K562 (cell line): ENCODE measurements around the gene DTYMK. TPM values are rescaled to one million over a fixed set of nuclear protein-coding genes. Genes with fewer than 3 reads are reported as not detected.

Source experiments
- ATAC-seq: fragments of 200-7000 bp; cut with Tn5 transposase; 3 replicates; pipeline ENCODE4 v1.9.1; 2020; ENCODE audit warnings: moderate library complexity
- BruUV-seq: library from RNA; stranded (reverse); fragments of 400-500 nt; replicated peaks from 2 replicates; lab custom pipeline; 2021; lab: Mats Ljungman, UMichigan
- CTCF ChIA-PET: fragments of 300-600 bp; formaldehyde crosslinking; extraction: SDS; loops from one replicate; lab custom pipeline; 2021; ENCODE audit warnings: low intra/inter-chr PET ratio; lab: Yijun Ruan, JAX
- POLR2A ChIA-PET: fragments of 300-600, 350-650 bp; sonication (Branson Sonifier 250); formaldehyde crosslinking; extraction: SDS; loops from one replicate; lab custom pipeline; 2021; ENCODE audit warnings: antibody characterized with exemption, inconsistent platforms; lab: Yijun Ruan, JAX
- DNase-seq, 4 experiments: peaks; one replicate each; pipeline versions ENCODE4 v3.0.0 to v3.0.0-alpha.2; 2011 to 2018; ENCODE audit warnings: low spot score in 3 of 4, mixed read lengths in 3 of 4; ENCODE audit errors: extremely low read depth in 1 of 4
- FAIRE-seq: peaks from 2 replicates; lab custom pipeline; 2011; peaks lifted over from hg19 to GRCh38; lab: Jason Lieb, UNC
- H2AFZ ChIP-seq: 2 replicates; pipeline ENCODE4 v1.6.0; 2011; ENCODE audit warnings: low read depth, low read length, control low read depth, inconsistent platforms
- H3K27ac ChIP-seq: fragments of 200-600 bp; 3 replicates; pipeline ENCODE4 v1.8.0; 2011; ENCODE audit warnings: low read depth, mild to moderate bottlenecking, control low read depth, inconsistent platforms, low read length, moderate library complexity, mixed read lengths; ENCODE audit errors: extremely low read depth
- H3K27me3 ChIP-seq, 2 experiments: fragments of 300-600 bp in 1 of 2; 2 replicates in 1 of 2; 3 replicates in 1 of 2; pipeline versions ENCODE4 v1.6.0 to v1.8.0; 2011; ENCODE audit warnings: inconsistent platforms in 2 of 2, low read length in 2 of 2, mild to moderate bottlenecking in 1 of 2, mixed read lengths in 1 of 2, moderate library complexity in 1 of 2; ENCODE audit not compliant: control insufficient read depth in 2 of 2, insufficient read depth in 2 of 2
- H3K36me3 ChIP-seq: fragments of 300-600 bp; 3 replicates; pipeline ENCODE4 v1.8.0; 2011; ENCODE audit warnings: mild to moderate bottlenecking, low read length, inconsistent platforms; ENCODE audit not compliant: control insufficient read depth, insufficient read depth
- H3K4me1 ChIP-seq, 2 experiments: fragments of 200-600 bp in 1 of 2; replicated peaks in 1 of 2; 2 replicates in 1 of 2; 3 replicates in 1 of 2; pipeline versions ENCODE4 v1.5.1 to v1.8.0; 2011; ENCODE audit warnings: inconsistent platforms in 2 of 2, low read length in 2 of 2, mild to moderate bottlenecking in 1 of 2, mixed read lengths in 1 of 2, moderate library complexity in 1 of 2; ENCODE audit not compliant: control insufficient read depth in 2 of 2, insufficient read depth in 2 of 2
- H3K4me2 ChIP-seq: 2 replicates; pipeline ENCODE4 v1.6.1; 2011; ENCODE audit warnings: low read length, control low read depth, inconsistent platforms, mixed read lengths; ENCODE audit not compliant: insufficient read depth
- H3K4me3 ChIP-seq: fragments of 200-600 bp; sonication (generic), shearing (Covaris generic); 2 replicates; pipeline ENCODE4 v1.5.1; 2016; ENCODE audit warnings: control low read depth, inconsistent platforms
- H3K79me2 ChIP-seq: fragments of 200-600 bp; 3 replicates; pipeline ENCODE4 v1.8.0; 2011; ENCODE audit warnings: low read length, inconsistent platforms; ENCODE audit not compliant: control insufficient read depth, insufficient read depth
- H3K9ac ChIP-seq, 2 experiments: 2 replicates each; pipeline versions ENCODE4 v1.6.0 to v1.6.1; 2011; ENCODE audit warnings: low read depth in 2 of 2, low read length in 2 of 2, control low read depth in 1 of 2, inconsistent platforms in 1 of 2, mild to moderate bottlenecking in 1 of 2, mixed read lengths in 1 of 2; ENCODE audit not compliant: insufficient read depth in 1 of 2
- H3K9me1 ChIP-seq: one replicate; pipeline ENCODE4 v1.6.0; 2011; ENCODE audit warnings: inconsistent platforms, mild to moderate bottlenecking, low read length, moderate library complexity; ENCODE audit not compliant: control insufficient read depth, insufficient read depth
- H3K9me3 ChIP-seq: replicated peaks from 2 replicates; pipeline ENCODE4 v1.5.1; 2011; ENCODE audit warnings: low read depth, low read length, inconsistent platforms; ENCODE audit not compliant: control insufficient read depth, insufficient read depth
- H4K20me1 ChIP-seq: replicated peaks from 2 replicates; pipeline ENCODE4 v1.6.1; 2011; ENCODE audit warnings: low read length, inconsistent platforms, mixed read lengths; ENCODE audit not compliant: control insufficient read depth, insufficient read depth
- FIP1L1 ChIP-seq: fragments of 200-400 bp; formaldehyde crosslinking; IDR thresholded peaks from 2 replicates; pipeline ENCODE4 v1.6.1; 2018; ENCODE audit warnings: mild to moderate bottlenecking, low read depth, low read length; ENCODE audit not compliant: poor library complexity, severe bottlenecking
- NCOA4 ChIP-seq: fragments of 450-650 bp; IDR thresholded peaks from 2 replicates; pipeline ENCODE4 v1.6.1; 2018; ENCODE audit warnings: mild to moderate bottlenecking; ENCODE audit not compliant: partially characterized antibody
- PPARD ChIP-seq: fragments of 250-450 bp; sonication (Bioruptor Pico); IDR thresholded peaks from 2 replicates; pipeline ENCODE4 v1.8.0; 2022; ENCODE audit warnings: inconsistent platforms, mild to moderate bottlenecking, moderate library complexity
- WGBS: fragments of 100-300 bp; shearing (Covaris generic); methylation state at CpG from one replicate; pipeline ENCODE4 v1.1.6; 2016; ENCODE audit warnings: low coverage, mixed read lengths; ENCODE audit not compliant: insufficient coverage; ENCODE audit errors: missing lambda C conversion rate; 5-methylcytosine and 5-hydroxymethylcytosine counted together
- in situ Hi-C: fragments of 300-500 bp; cut with MboI; formaldehyde crosslinking; loops from 4 replicates; pipeline ENCODE4 v1.15.0; 2018; ENCODE audit warnings: inconsistent platforms, mixed read lengths
- intact Hi-C: fragments of 100-400 bp; cut with micrococcal nuclease; formaldehyde crosslinking; loops from 2 replicates; pipeline ENCODE4 v1.14.2; 2022
- polyA plus RNA-seq, 8 experiments: library from polyadenylated mRNA; depleted of rRNA in 4 of 8; stranded (reverse) in 5 of 8; unstranded in 3 of 8; fragments of >200 nt; fragmentation: Nextera tagmentation in 2 of 8; fragmentation: Illumina TruSeq in 1 of 8; extraction: Ambion mirVana in 2 of 8; extraction: Trizol in 1 of 8; gene quantifications; 2 replicates each; pipeline versions ENCODE4 v1.2.1 to v1.2.3, GENCODE V29; 2011 to 2014; ENCODE audit warnings: inconsistent platforms in 1 of 8, missing spikeins in 1 of 8
- total RNA-seq, 7 experiments: library from RNA; depleted of rRNA in 6 of 7; stranded (reverse); fragments of >200 nt in 6 of 7; fragmentation: Illumina TruSeq in 2 of 7; extraction: Trizol in 2 of 7; gene quantifications; 2 replicates each; pipeline versions ENCODE4 v1.2.1 to v1.2.3, GENCODE V29; 2011 to 2021; ENCODE audit warnings: low replicate concordance in 1 of 7

DTYMK gene
- total and polyA plus RNA-seq, 9 of the 15 experiments (the other 6 are each of a cell fraction or from before 2014, with no cell fraction given): 8.2 to 85.0 (median 47.9) TPM

GRCh38 chr2:241703032-241703604 lies 16.5 kb upstream of the DTYMK start:
- H3K27me3 ChIP-seq: no peaks in the 10 kb centered on the region
- peaks cover 4% of the 10 kb centered on the region for H3K9me3 ChIP-seq
- H3K9ac ChIP-seq: peak overlapping the region; percentile 62 to 96
- H3K36me3 ChIP-seq: peaks cover 39% of the 10 kb centered on the region
- no peak overlapping the region for H2AFZ ChIP-seq
- no TSS peak for BruUV-seq
- POLR2A ChIA-PET: interaction anchor here (0.9 to 3.0 kb wide), 3 partner anchors 11 to 78 kb away, joined by 3 to 8 read pairs (median 5); partner anchors contain the start of gene D2HGDH
- no peak for DNase-seq
- TF ChIP-seq PPARD (CRISPR knock-in tag) (no peak), FIP1L1 (peak; percentile 2), NCOA4 (no peak)
- TF ChIP-seq, all 486 proteins: peak for 1
- peak overlapping the region; percentile 69 for H3K4me2 ChIP-seq
- CTCF ChIA-PET: no interaction called here
- intact Hi-C loops: no loop called here
- H4K20me1 ChIP-seq: no peaks in the 10 kb centered on the region
- no peak for ATAC-seq
- peaks cover 3 to 21% of the 10 kb centered on the region in 2 experiments; a peak in 3 of 5 replicates for H3K4me1 ChIP-seq
- WGBS: 68% methylated on average over 7 of the region's 11 CpGs
- no peaks in the 10 kb centered on the region for H3K9me1 ChIP-seq
- FAIRE-seq: no peak
- in situ Hi-C loops: no loop called here
- H3K4me3 ChIP-seq: peak overlapping the region; percentile 89
- peak overlapping the region; percentile 25 for H3K27ac ChIP-seq
- H3K79me2 ChIP-seq: peaks cover 36% of the 10 kb centered on the region
